GM19324 (cell line): Measurements from ENCODE around the gene ST6GALNAC3.

Source experiments
- ATAC-seq: cut with Tn5 transposase; IDR thresholded peaks from one replicate; pipeline ENCODE4 v1.9.1; 2021; ENCODE audit warnings: mild to moderate bottlenecking, moderate library complexity; ENCODE audit not compliant: unreplicated experiment, low FRiP score

The ST6GALNAC3 gene

DNA sequence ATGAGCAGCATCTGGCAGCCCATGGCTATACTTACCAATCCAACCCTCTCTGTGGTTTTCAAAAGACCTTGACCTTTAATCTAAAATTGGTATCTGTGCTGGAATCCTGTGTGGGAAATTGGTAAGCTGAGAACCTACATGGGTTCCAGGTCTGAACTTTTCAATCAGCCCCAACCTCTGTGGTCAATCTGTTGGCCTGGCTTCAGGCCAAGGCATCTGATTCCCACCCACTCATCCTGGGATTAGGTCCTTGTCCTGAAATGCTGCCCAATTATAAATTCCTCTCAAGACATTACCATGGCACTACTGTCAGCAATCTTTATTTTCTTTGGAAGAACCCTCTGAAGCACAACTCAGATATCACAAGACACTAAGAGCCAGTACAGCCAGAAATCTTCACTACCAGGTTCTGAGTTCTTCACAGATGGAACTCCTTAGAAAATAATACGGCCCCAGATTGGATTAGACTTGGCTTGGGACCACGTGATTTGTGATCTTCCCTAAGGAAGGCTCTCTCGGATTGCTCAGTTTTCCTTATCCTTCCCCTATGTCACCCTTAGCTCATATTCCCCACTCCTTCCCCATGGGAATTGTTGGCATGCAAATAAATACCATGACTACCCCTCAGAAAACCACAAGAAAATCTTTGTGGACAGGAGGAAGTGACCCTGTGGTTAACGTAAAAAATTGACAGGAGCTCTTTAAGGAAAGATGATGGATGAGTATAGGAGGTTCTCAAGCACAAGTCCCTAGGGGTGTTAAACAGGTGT lies 584.8 kb downstream of the ST6GALNAC3 start:
- ATAC-seq, result no peak

DNA sequence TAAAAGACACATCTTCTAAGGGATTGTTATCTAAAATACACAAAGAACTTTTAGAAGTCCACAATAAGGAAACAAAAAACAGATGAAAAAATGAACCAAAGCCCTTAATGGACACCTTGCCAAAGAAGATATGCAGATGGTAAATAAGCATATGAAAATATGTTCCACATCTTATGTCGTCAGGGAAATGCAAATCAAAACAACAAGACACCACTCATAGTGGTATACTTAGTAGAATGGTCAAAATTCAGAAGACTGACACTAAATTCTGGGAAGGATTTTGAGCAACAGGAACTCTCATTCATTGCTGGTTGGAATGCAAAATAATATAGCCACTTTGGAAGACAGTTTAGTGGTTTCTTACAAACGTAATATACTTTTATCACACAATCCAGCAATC lies 587.0 kb downstream of the ST6GALNAC3 start:
- ATAC-seq, result no peak

DNA sequence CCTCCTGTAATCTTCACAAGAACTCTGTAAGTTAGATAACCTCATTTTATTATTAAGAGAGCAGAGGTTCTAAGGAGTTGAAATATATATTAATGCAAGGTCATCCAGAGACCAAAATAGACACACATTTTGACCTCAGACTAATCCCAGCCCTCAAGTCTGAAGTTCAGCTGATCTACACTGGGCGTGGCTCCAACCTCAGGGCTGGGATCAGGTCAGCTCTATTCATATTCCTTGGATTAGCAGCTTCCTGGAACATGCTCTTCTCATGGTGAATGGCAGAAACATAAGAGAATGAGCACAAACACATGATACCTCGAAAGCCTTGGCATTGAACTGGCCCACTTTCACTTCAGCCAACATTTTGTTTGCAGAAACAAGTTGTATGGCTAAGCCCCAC lies 592.0 kb downstream of the ST6GALNAC3 start:
- no peak for ATAC-seq

DNA sequence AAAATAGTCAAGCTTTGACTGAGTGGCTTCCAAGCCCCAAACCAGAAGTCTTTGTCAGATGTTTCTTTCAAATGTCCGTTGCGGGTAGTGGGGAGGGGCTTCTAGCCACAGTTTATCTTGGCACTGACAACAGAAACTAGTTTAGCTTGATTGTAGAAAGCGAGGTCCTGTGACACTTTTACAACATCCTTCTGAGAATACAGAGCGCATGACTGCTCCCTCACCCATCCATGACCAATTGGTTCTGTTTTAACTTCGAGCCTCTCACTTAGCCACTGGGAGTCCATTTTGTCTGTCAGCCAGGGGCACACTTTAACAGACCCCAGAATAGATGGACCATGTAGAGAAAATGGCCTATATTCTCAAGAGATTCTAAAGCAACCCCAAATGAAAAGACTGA lies 593.5 kb downstream of the ST6GALNAC3 start:
- ATAC-seq, result peak; percentile 77

DNA sequence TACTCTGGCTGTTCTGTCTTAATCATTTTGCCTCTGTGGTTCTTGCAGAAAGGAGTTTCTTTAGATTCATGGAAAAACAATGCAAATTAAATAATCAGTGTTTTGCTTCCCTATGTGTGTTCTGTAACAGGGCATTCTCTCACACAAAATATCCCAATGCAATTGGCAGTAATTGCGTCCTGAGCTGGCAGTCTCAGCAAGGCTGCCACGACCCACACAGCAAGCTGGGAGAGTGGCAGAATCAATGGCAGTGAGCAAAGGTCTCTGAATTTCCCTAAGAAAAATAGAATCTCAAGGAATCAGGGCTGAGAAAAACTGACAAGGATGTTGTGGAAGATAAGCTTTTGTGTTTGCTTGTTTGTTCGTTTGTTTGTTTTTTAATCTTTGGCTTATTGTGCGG lies 594.6 kb downstream of the ST6GALNAC3 start:
- no peak for ATAC-seq

DNA sequence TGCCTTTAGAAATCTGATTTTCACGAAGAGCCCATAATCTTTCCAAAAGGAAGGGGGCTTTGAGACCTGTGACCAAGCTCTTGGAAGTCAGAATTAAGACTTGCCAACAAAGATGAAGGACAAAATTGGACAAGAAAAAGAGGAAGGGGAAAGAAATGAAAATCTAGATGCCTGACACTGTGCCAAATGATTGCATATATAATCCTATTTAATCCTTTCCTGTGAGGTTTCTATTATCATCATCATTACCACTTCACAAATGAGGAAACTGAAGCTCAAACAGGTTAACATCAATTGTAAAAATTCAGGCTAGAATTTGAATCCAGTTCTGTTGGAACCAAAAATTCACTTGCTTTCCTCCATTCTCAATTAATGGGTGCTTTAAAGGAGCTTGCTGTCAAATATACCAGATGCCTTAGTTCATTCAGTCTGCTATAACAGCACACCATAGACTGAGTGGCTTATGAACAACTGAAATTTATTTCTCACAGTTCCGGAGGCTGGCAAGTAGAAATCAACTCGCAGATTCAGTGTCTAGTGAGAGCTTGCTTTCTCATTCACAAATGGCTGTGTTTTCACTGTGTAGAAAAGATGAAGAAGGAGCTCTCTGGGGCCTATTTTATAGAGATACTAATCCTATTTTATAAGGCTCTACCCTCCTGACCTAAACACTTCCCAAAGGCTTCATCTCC lies 595.2 kb downstream of the ST6GALNAC3 start:
- ATAC-seq, result no peak

DNA sequence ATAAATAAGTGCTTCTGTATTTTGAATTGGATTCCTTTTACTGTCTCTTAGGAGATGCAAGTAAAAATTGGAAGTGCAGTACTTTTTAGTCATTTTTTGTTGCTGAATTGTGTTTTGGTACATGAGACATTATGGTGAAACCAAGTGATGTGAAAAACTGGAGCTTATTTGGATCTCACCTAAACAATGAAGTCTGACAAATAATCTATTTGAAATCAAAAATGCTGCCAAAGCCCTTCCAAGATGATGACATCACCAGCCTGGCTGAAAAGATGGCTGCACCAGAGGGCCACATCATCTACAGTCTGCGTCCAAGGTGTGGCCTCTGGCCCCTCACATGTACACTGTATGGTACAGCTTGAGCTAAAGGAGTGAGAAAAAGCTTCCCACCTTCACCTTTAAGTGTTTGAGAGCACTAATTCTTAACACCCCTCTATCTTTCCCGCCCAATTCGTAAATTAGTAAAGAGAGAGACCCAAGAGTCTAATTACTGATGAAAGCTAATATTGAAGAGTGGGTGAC lies 600.2 kb downstream of the ST6GALNAC3 start:
- no peak for ATAC-seq

DNA sequence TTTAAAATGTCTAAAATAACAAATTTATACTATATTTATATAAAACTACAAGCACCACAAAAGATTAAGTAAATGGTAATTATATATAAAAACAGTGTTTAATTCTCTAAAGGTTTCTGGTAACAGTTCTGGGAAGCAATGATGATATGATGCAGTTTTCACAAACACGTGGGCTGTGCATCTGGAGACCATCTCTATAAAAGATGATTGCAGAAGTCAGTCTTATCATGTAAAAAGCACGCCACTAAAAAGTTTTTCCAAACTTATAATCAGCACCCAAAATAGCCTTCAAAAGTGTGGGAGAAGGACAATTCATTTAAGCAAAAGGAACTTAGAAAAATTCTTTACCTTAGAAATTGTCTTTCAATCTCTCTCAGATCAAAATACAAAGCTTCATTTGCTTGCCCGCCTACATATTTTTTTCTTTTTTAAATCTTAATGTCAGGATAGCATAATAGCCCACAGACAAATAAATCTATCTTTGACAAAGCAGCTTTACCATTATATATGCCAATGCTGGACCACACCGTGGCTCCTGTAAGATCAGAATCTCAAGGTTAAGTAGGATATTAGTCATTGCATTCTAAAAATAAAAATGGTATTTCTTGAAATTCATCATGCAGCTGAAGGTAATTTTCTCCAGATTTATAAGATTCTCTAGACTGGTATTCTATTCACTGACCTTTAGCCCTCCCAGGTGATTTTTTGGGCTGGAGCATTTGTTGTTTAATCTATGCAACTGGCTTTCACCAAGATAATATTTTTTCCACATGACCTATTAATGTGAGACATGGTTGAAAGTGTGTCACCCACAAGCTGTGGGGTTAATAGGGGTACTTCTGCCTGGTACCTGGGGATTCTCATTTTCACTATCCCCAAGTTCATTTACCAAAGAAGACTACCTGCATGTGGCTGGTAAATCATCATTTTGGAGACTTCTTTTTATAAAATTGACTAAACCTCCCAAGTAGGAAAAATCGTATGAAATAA lies 603.2 kb downstream of the ST6GALNAC3 start:
- ATAC-seq, result no peak

DNA sequence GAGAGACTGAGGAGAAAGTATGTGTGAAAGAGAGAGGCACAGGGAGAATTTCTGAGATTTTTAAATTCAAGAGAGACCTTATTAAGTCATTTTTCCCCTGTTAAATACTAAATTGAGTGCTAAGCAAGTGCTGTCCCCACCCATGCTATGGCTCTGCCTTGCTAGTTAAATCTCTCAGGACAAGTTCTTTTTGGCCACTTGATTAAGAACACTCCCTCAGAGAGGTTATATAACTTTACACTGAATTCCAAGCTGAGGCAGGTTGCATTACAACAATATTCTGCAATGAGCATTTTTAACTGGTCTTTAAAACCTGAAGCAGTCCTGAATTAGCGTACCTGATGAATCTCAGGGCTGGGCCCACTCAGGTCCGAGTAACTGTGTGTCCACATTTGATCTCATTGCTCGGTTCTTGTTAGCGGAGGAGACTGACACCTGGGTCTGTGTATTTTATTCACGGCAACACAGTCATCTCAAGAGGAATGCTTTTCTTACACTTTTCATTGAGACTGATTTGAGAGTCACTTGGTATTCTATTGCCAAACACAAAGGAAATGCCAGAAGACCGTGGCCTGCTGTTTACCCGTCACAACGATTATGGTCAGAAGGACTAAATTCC lies 605.1 kb downstream of the ST6GALNAC3 start:
- no peak for ATAC-seq

DNA sequence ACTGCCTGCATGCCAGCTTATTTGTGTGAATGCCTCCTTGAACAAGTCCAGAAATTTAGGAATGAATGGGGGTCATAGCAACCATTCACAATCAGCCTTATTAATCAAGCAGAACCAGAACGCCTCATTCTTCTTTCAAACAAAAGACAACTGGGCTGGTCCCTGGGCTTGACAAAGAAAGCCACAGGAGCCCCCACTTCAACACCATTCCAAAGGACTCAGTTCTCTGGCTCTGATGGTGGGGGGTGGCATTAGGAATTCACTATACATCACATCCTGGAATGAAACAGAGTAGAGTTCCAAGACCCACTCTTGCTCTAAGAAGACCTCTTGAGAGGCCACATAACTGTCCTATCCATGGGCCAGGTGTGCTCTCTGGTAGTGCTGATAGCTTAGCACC lies 606.1 kb downstream of the ST6GALNAC3 start:
- no peak for ATAC-seq

DNA sequence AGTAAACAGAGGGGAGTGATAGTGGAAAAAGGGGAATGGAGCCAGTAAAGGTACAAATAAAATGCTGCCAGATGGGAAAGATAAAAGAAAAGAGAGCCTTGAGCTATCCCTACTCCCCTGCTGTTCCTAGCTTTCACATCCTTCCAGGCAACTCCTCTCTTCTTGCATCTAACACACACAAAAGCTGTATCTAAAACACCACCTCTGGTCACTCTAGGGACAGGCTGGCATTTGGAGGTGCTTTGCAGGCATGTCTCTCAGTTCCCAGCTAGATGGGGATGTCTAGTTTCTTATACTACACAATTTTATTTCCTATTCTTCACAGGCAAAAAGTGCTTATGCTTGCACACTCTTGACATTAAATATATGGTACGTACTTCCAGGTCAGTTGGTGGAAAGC lies 607.6 kb downstream of the ST6GALNAC3 start:
- ATAC-seq, result no peak
